ENCODE data around the gene RTTN. TPM values are rescaled to one million over a fixed set of nuclear protein-coding genes. Genes with fewer than 3 reads are reported as not detected.
A peak's percentile ranks its signal among the peaks of the same experiment; 100 is the strongest.

The RTTN gene
- total RNA-seq, 1 donor from 2014 or later = 12.1 TPM

GRCh38 chr18:70197844-70198243, 7.6 kb downstream of the RTTN start:
- no peak for DNase-seq (ENCODE audit: low read depth)
- TF ChIP-seq, protein P1, sequence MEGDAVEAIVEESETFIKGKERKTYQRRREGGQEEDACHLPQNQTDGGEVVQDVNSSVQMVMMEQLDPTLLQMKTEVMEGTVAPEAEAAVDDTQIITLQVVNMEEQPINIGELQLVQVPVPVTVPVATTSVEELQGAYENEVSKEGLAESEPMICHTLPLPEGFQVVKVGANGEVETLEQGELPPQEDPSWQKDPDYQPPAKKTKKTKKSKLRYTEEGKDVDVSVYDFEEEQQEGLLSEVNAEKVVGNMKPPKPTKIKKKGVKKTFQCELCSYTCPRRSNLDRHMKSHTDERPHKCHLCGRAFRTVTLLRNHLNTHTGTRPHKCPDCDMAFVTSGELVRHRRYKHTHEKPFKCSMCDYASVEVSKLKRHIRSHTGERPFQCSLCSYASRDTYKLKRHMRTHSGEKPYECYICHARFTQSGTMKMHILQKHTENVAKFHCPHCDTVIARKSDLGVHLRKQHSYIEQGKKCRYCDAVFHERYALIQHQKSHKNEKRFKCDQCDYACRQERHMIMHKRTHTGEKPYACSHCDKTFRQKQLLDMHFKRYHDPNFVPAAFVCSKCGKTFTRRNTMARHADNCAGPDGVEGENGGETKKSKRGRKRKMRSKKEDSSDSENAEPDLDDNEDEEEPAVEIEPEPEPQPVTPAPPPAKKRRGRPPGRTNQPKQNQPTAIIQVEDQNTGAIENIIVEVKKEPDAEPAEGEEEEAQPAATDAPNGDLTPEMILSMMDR (conservative IDR thresholded peaks at IDR 0.05; ENCODE audit: low read depth, low read length) = no peak
- H3K4me3 ChIP-seq (ENCODE audit: low read depth, low read length) = no peak overlapping the region

DNA sequence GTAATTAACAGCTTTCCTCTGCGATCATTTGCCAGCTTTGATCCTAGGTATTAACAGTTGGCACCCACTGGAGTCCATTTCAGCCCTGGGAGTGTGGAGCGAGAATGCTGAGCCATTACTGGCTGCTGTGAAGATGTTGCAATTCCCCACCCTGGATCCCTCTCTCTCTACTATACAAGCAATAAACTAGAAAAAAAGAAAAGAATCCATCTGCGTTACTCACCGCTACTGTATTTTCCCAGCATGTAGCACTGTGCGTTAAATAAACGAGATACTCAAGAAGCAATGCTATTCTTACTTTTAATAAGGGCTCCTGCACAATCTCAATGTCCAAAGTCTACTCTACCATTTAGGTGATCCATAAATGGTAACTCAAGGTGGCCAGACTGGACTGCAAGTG, 8.5 kb downstream of the RTTN start:
- H3K4me3 ChIP-seq (ENCODE audit: low read depth, low read length) = no peak overlapping the region
- DNase-seq (ENCODE audit: low read depth) = no peak
- TF ChIP-seq, protein P1 (conservative IDR thresholded peaks at IDR 0.05; ENCODE audit: low read depth, low read length) = no peak

DNA sequence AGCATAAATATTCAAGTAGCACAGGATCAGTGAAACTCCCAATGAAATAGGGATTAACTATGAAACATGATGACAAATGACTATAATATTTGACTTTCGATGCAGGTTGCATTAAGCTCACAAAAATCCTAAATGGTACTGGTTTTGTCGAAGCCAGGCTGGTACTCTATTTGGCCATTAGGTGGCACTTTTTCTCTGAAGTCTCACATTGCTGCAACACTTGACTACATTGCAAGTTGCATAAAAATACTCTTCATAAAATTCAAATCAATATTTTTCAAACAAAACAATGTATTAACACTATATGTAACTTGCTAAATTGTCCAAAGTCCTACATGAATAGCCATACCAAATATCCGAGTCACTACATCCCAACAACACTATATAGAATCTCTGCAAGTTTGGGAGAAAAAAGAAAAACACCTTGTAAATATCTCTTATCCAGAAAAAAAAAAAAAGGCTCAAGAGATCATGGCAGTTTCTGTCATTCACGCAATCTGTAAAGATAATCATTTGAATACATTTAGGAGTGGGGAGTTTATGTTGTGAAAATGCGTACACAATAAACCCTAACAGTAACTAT, 9.5 kb downstream of the RTTN start:
- no peak overlapping the region for H3K4me3 ChIP-seq (ENCODE audit: low read depth, low read length)
- TF ChIP-seq, protein P1 (conservative IDR thresholded peaks at IDR 0.05; ENCODE audit: low read depth, low read length) = peak; percentile 90
- DNase-seq (ENCODE audit: low read depth) = no peak

DNA sequence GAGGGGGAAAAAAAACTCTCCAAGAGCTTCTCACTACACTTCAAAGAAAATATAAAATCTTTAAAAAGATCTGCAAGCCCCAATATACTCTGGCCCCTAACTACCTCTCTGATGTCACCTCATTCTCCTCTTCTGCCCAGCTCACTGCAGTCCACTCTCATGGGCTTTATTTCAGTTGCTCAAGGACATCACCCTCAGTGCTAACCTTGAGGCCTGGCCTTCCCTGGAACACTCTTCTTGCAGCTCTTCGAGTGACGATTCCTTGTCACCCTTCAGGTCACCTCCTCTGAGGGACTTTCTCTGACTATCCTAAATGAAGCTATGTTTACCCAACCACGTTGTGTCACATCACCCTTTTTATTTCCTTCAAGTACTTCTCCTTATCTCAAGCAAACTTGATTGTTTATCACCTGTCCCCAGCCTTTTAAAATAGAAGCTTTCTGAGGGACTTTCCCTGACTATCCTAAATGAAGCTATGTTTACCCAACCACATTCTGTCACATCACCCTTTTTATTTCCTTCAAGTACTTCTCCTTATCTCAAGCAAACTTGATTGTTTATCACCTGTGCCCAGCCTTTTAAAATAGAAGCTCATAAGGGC, 10.4 kb downstream of the RTTN start:
- no peak overlapping the region for H3K4me3 ChIP-seq (ENCODE audit: low read depth, low read length)
- no peak for DNase-seq (ENCODE audit: low read depth)
- TF ChIP-seq, protein P1 (conservative IDR thresholded peaks at IDR 0.05; ENCODE audit: low read depth, low read length) = no peak

DNA sequence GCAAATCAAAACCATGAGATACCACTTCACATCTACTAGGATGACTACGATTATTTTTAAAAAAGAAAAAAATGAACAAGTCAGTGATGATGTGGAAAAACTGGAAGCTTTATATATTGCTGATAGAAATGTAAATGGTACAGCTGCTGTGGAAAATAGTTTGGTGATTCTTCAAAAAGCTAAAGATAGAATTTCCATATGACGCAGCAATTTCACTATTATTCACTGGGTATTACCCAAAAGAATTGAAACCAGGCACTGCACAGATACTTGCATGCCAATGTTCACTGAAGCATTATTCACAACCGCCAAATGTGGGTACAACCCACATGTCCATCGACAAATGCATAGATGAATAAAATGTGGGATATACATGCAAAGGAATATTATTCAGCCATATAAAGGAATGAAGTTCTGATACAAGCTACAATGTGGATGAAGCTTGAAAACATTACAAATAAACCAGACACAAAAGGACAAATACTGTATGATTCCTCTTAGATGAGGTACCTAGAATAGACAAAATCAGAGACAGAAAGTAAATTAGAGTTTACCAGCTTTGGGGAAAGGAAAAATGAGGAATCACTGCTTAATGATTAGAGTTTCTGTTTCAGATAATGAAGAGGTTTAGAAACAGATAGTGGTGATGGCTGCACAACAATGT, 11.1 kb downstream of the RTTN start:
- no peak for DNase-seq (ENCODE audit: low read depth)
- no peak overlapping the region for H3K4me3 ChIP-seq (ENCODE audit: low read depth, low read length)
- TF ChIP-seq, protein P1 (conservative IDR thresholded peaks at IDR 0.05; ENCODE audit: low read depth, low read length) = no peak

DNA sequence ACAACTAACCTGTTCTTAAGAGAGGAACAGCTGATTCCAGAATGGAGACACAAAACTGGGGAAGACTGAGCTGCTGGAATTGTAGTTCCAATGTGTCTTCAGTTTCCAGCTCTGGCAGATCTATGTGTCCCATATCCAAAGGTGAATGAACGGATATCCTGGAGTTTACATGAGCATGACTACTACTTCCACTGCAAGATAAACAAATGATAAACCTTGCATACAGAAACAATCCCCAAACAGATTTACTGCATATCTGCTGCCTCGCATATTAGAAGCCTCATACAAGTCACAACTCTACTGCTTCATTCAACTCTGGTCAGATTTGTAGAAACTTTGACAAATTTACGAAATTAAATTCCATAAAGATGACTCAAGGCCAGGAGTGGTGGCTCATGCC, 15.0 kb downstream of the RTTN start:
- DNase-seq (ENCODE audit: low read depth) = no peak
- TF ChIP-seq, protein P1 (conservative IDR thresholded peaks at IDR 0.05; ENCODE audit: low read depth, low read length) = no peak
- H3K4me3 ChIP-seq (ENCODE audit: low read depth, low read length) = no peak overlapping the region

All from epithelial cell of proximal tubule (primary cell).